ENCODE data around the gene LNX2.

GRCh38 chr13:27605610-27606200 lies 14.6 kb downstream of the LNX2 start:
- TF ChIP-seq CTCF (conservative IDR thresholded peaks at IDR 0.05; ENCODE audit: low read length) (no peak), EZH2phosphoT487 (IDR thresholded peaks at IDR 0.05; ENCODE audit: borderline replicate concordance, low read depth, low read length) (no peak)

Data from OCI-LY7 (cell line).